K562 (cell line): ENCODE data around the gene NAT8.

Experiments used
- CTCF ChIP-seq, 3 experiments: IDR thresholded peaks in 2 of 3; conservative IDR thresholded peaks in 1 of 3; 2 replicates each; pipeline ENCODE4 v1.5.1; 2011 to 2012; ENCODE audit warnings: low read length in 3 of 3, mild to moderate bottlenecking in 3 of 3, control low read depth in 2 of 3, improper control_type of control experiment in 1 of 3, inconsistent platforms in 1 of 3, low read depth in 1 of 3, mixed read lengths in 1 of 3, moderate library complexity in 1 of 3; ENCODE audit not compliant: insufficient read depth in 2 of 3
- GATAD2B ChIP-seq: fragments of 450-650 bp; IDR thresholded peaks from 2 replicates; pipeline ENCODE4 v1.6.1; 2017; ENCODE audit warnings: mild to moderate bottlenecking, borderline replicate concordance
- HCFC1 ChIP-seq: IDR thresholded peaks from 2 replicates; pipeline ENCODE4 v1.6.1; 2012; ENCODE audit warnings: low read depth, low read length, improper control_type of control experiment
- LEF1 ChIP-seq: fragments of 450-650 bp; IDR thresholded peaks from 2 replicates; pipeline ENCODE4 v1.6.1; 2016; ENCODE audit warnings: mild to moderate bottlenecking
- RAD21 ChIP-seq, 2 experiments: fragments of 250-450 bp in 1 of 2; fragments of 450-650 bp in 1 of 2; sonication (Bioruptor Pico) in 1 of 2; formaldehyde crosslinking in 1 of 2; IDR thresholded peaks in 1 of 2; conservative IDR thresholded peaks in 1 of 2; 2 replicates each; pipeline versions ENCODE4 v1.4.0 to v1.8.0; 2020 to 2022; ENCODE audit warnings: mild to moderate bottlenecking in 2 of 2, moderate library complexity in 1 of 2
- RBBP5 ChIP-seq: fragments of 200-600 bp; sonication (generic); IDR thresholded peaks from 2 replicates; pipeline ENCODE4 v1.6.1; 2012; ENCODE audit warnings: borderline replicate concordance, mild to moderate bottlenecking, low read length, control low read depth, inconsistent platforms; ENCODE audit not compliant: insufficient read depth, poor library complexity, severe bottlenecking
- SMC3 ChIP-seq: conservative IDR thresholded peaks from 2 replicates; pipeline ENCODE4 v1.6.1; 2011; ENCODE audit warnings: low read depth, low read length, improper control_type of control experiment; ENCODE audit not compliant: insufficient read depth

- TF ChIP-seq LEF1 (no peak), SMC3 (no peak), RBBP5 (no peak), RAD21 (CRISPR knock-in tag; conservative IDR thresholded peaks at IDR 0.05 in 1 of 2, IDR thresholded peaks at IDR 0.05 in 1 of 2) (no peak), HCFC1 (no peak), CTCF (IDR thresholded peaks at IDR 0.05 in 2 of 3, conservative IDR thresholded peaks at IDR 0.05 in 1 of 3; ENCODE audit: insufficient read depth in 2 of 3, low read depth in 1 of 3, low read length in 3 of 3) (no peak), GATAD2B (no peak)
Observed at GRCh38 chr2:73642338-73643018, at the start of gene NAT8.
